ENCODE results near the gene VGLL1. TPM values are rescaled to one million over a fixed set of nuclear protein-coding genes. Genes with fewer than 3 reads are reported as not detected.

VGLL1 gene
- total and polyA plus RNA-seq, 3 experiments from 2014 or later = not detected

Other genes starting within 250 kb of the VGLL1 start
- gene ADGRG4, start 231.3 kb upstream of the VGLL1 start, total RNA-seq = not detected
- not detected for gene ADGRG4, start 231.3 kb upstream of the VGLL1 start, polyA plus RNA-seq
- gene BRS3, start 44.3 kb upstream of the VGLL1 start, total RNA-seq = not detected
- not detected for gene BRS3, start 44.3 kb upstream of the VGLL1 start, polyA plus RNA-seq
- gene HTATSF1, start 34.6 kb upstream of the VGLL1 start, total RNA-seq = 10 to 100 TPM; 42.7 to 45.2 TPM
- gene HTATSF1, start 34.6 kb upstream of the VGLL1 start, polyA plus RNA-seq = 73.1 TPM
- 10 to 100 TPM in 1 of 2 experiments, 1 to 10 TPM in 1; 9.2 to 10.1 TPM for gene CD40LG, start 115.9 kb downstream of the VGLL1 start, total RNA-seq
- gene CD40LG, start 115.9 kb downstream of the VGLL1 start, polyA plus RNA-seq = 20.0 TPM
- 10 to 100 TPM; 25.6 to 27.0 TPM for gene ARHGEF6, start 248.7 kb downstream of the VGLL1 start, total RNA-seq
- gene ARHGEF6, start 248.7 kb downstream of the VGLL1 start, polyA plus RNA-seq = 60.7 TPM

All from CD8-positive, alpha-beta memory T cell (primary cell).